Measurements from ENCODE around the gene CCDC51.
"Not testable (repeated sequence)": the region's sequence is repeated elsewhere in the genome, so short reads cannot be mapped to it uniquely, and the experiment has no call there.

The CCDC51 gene

DNA sequence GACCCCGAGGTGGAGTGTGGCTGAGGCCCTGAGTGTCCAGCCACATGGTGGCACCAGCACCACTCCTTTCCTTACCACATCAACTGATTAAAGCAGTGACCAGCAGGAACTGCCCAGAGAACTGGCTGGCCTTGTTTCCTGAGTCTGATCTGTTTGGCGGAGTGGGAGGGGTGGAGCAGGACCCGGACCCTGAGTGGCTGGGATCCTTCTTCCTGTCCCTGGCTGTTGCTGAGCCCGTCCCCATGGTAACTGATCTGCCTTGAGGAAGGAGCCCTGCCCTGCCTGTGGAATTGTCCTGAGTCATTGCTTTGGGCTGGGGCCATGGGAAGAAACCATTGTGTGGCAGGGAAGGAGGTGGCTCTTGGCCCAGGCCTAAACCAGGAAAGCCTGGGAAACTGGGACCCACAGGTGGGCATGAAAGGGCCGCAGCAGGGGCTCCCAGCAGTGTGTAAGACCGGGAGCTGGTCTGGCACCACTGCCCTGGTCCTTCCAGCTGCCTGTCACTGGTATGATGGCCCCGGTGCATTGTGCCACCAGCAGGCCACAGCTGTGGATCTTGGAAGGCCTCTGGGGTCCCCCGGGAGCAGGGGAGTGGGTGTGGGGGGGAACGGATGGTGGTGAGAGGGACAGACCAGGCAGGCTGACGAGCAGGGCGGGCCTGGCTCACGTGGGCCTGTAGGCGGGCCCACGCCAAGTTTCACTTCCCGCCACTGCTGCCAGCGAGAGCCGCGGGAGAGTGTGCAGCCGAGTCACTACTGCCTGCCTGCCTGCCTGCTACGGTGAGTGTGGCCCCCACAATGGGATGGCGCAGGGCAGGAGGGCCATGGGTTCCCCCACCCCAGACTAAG is 25.8 kb upstream of the CCDC51 start:
- DNase-seq (ENCODE audit: low read depth): peak; percentile 64

DNA sequence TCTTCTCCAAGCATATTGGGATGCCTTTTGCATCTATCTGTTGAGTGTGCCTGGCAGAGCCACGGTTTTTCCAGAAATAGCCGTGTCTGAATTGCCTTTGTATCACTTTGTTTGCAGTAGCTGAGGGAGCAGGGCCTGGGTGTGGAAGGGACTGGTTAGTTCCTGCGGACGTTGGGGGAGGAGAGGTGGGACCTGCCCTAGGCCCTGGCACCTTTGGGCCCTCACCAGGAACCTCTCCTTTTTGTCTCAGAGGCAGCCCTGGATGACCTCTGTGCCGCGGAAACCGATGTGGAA is 25.3 kb upstream of the CCDC51 start:
- no peak for DNase-seq (ENCODE audit: low read depth)

DNA sequence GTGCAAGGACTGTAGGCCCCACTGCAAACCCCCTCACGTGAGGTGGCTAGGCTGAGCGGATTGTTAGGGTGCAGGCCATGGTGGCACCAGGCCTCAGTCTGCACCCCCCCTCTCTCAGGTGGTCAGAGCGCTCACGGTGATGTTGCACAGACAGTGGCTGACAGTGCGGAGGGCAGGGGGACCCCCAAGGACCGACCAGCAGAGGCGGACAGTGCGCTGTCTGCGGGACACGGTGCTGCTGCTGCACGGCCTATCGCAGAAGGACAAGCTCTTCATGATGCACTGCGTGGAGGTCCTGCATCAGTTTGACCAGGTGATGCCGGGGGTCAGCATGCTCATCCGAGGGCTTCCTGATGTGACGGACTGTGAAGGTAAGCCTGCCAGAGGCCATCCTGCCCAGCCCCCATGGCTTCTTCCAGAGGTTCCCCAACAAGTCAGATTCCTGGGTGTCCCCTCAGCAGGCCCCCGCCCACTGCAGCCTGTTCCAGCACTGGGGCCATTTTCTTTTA is 24.8 kb upstream of the CCDC51 start:
- no peak for DNase-seq (ENCODE audit: low read depth)

DNA sequence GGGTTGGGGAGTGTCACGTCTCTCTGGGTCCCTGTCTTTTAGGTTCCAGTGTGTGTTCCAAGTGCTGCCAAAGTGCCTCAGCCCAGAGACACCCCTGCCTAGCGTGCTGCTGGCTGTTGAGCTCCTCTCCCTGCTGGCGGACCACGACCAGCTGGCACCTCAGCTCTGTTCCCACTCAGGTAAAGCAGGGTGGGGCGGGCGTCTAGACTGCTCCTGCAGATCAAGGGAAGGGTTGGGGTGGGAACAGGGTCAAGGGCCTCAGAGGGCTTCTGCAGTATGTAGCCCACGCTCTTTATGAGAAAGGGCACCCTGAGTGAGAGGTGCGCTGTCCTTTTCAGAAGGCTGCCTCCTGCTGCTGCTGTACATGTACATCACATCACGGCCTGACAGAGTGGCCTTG is 23.8 kb upstream of the CCDC51 start:
- DNase-seq (ENCODE audit: low read depth): no peak

DNA sequence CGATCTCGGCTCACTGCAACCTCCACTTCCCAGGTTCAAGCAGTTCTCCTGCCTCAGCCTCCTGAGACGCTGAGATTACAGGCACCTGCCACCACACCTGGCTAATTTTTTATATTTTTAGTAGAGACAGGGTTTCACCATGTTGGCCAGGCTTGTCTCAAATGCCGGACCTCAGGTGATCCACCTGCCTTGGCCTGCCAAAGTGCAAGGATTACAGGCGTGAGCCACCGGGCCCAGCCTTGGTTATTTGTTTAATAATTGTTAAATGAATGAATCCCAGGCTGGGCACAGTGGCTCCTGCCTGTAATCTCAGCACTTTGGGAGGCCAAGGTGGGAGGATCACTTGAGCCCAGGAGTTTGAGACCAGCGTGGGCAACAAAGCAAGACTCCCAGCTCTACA is 21.8 kb upstream of the CCDC51 start:
- not testable (repeated sequence) for DNase-seq (ENCODE audit: low read depth)

DNA sequence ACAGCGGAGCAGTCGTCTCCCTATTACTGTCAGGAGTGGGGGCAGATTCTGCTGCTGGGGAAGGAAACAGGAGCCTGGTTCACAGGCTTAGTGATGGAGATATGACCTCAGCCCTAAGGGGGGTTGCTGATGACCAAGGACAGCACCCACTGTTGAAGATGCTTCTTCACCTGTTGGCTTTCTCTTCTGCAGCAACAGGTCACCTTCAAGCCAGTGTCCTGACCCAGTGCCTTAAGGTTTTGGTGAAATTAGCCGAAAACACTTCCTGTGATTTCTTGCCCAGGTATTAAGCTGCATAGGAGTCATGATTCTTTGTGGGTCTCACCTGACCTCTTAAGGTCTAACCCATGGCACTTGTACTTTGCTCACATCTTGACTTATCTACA is 20.6 kb upstream of the CCDC51 start:
- DNase-seq (ENCODE audit: low read depth): no peak

DNA sequence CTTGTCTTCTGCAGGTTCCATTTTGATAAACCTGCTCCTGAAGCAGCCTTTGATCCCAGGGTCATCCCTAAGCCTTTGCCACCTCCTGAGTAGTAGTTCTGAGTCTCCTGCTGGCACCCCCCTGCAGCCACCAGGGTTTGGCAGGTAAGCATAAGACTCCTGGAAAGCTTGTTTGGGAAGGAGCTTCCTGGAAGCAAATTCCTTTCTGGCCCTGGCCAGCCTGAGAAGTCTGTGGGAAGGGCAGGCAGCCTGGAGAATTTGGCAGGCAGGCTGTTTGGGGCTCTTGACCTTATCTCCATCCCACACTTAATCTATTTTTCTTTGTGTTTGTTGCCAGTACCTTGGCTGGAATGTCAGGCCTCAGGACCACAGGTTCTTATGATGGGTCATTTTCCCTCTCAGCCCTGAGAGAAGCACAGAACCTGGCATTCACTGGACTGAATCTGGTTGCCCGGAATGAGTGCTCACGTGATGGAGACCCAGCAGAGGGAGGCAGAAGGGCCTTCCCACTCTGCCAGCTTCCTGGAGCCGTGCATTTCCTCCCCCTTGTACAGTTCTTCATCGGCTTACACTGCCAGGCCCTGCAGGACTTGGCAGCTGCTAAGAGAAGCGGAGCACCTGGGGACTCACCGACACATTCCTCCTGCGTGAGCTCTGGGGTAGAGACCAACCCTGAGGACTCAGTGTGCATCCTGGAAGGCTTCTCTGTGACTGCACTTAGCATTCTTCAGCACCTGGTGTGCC is 20.0 kb upstream of the CCDC51 start:
- no peak for DNase-seq (ENCODE audit: low read depth)

DNA sequence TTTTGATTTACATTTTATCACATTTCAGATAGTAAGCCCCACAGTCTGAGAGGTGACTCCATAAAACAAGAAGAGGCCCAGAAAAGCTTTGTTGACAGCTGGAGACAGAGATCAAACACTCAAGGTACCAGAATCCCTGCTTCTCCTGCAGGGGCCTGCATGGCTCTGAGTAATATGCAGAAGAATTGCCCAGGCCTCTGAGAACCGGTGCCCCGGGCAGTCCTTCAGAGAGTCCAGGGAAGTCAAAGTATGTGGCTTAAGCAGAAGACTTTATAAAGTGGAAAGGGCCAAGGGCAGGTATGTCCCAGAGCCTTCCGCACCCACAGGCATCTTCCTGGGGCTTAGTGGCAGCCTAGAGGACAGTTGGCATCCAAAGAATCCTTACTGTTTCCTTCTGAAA is 19.4 kb upstream of the CCDC51 start:
- no peak for DNase-seq (ENCODE audit: low read depth)

DNA sequence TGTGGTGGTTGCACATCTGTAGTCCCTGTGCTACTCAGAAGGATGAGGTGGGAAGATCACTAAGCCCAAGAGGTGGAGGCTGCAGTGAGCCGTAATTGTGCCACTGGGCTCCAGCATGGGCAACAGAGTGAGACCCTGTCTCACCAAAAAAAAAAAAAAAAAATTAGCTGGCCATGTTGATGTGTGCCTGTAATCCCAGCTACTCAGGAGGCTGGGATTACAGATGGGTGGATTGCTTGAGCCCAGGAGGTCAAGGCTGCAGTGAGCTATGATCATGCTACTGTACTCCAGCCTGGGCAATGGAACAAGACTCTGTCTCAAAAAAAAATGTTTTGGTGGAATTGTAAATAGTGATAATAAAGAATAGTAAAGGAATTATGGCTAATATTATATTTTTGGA is 16.5 kb upstream of the CCDC51 start:
- DNase-seq (ENCODE audit: low read depth): no peak

DNA sequence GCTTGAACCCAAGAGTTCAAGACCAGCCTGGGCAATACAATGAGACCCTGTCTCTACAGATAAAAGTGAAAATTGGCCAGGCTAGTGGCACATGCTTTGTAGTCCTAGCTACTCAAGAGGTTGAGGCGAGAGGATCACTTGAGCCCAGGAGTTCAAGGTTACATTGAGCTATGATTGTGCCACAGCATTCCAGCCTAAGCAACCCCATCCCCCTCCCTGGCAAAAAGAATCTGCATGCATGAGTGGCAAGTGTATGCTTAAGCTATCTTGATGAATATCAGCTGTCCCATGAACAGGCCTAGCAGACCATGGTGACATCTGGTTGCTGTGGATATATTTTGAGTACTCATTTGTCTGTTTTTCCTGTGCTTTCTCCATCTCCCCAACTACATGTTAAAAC is 11.4 kb upstream of the CCDC51 start:
- no peak for DNase-seq (ENCODE audit: low read depth)

DNA sequence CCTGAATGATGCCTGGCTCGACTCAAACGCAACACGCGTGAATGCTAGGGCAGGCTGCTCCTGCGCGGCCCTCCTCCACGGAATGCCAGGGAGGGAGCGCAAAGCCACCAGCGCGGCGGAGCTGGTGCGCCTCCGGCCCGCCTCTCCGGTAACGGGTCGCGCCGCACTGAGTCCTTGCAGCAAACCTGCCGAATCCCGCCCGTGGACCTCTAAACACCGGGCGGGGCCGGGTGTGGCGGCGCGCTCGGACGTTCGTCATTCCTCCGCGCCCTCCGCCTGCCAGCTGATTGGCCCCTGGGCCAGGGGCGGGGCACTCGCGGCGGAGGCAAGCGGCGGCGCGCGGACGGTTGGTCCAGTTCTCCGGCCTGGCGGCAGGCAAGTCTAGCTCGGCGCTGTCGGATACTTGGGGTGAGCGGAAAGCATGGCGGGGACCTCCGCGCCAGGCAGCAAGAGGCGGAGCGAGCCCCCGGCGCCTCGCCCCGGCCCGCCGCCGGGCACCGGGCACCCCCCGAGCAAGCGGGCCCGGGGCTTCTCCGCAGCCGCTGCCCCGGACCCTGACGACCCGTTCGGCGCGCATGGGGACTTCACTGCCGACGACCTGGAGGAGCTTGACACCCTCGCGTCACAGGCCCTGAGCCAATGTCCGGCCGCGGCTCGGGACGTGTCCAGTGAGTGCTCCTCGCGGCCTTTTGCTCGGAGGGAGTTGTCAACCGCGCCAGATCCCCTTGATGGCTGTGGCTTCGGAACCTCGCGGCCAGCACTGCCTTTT is 6.7 kb upstream of the CCDC51 start, which contains the start of gene ATRIP:
Gene ATRIP, plus strand, starts transcription at position 313 of the 769 bp plus-strand sequence. Its CDS starts 109 bp downstream, at position 422.
- peak; percentile 79 for DNase-seq (ENCODE audit: low read depth)

DNA sequence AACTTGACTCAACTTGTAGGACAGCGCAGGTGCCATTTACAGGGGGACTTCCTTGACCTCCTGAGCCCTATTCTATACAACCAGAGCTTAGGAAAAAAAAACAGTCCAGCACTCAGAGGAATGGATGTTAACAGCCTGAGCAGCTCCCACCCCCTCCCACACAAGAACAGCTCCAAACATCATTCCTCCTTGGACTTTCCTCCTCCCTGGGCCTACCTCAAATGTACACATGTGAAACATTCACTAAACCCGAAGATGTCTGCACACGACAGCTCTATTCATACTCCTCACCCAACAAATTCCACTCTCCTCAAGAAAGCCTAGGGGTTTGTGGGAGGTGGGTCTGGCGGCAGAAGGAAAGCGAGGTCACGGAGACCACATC is 6.1 kb upstream of the CCDC51 start:
- no peak for DNase-seq (ENCODE audit: low read depth)

DNA sequence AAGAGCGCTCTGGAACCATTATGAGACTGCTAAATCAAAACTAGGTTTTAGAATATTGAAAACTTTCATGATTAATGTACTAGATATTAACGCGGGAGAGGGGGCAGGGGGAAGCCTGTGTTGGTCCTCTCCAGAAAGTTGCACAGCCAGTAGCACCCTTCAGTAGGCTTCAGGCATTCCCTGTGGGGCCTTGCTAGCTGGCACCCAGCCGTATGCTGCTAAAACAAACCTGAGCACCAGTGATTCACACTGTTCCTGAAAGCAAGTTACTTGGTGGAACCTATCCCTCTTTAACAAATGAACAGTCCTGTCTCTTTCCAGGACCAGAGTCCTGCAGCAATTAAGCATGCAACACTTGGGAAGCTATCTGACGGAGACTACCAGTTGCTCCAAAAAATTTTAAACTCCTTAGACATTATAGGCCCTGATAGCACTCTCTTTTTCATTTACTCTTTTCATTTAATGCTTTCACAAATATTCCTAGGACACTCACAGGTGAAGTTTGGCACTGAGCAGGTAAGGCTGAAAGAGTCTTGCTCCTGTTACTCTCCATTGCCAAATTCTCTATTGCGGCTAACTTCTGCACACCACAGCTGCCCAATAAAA is 5.5 kb upstream of the CCDC51 start:
- DNase-seq (ENCODE audit: low read depth): no peak

DNA sequence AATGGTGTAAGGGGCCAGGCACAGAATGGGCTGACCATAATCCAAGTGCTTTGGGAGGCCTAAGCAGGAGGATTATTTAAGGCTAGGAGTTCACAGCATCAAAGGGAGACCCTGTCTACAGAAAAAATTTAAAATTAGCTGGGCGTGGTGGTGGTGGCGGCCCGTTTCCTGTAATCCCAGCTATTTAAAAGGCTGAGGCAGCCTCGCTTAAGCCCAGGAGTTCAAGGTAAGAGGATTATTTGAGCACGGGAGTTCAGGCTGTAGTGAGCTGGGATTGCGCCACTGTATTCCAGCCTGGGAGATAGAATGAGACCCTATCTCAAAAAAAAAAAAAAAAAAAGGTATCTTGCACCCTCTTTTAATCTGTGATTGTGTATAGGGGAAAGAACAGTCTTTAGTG is 2.0 kb upstream of the CCDC51 start:
- no peak for DNase-seq (ENCODE audit: low read depth)

DNA sequence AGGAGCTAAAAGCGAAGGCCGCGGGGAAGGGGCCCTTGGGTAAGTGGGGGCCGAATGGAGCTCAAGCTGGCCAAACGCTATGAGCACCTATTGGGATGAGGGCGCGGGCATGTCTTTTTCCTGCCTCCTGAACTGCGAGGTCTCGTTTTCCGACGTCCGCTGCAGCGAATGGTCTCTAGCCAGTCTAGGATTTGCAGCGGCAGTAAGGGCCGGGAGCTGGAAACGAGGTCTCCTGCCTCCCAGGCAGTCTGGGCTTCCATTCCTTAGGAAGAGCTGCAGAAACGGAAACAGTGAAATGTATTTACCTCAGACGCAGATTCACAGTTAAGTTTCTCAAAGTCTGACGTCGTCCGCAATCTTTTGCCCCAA is 655 bp upstream of the CCDC51 start:
- DNase-seq (ENCODE audit: low read depth): no peak

DNA sequence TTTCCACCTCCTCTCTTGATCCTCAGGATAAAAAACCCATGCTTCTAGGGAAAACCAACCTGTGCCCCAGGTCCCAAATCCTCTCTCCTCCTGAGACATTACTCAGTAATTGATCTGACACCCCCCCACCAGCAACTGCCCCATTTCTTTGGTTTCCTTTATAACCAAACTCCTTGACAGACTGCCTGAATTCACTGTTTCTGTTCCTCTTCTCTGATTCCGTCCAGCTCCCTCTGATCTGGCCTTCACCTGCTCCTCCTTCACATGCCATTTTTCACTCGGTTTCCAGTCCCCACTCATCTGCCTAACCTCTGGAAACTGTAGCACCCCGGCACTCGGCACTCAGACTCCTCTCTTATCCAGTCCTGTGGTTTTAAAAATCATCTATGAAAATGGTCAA is 2.1 kb downstream of the CCDC51 start:
- no peak for DNase-seq (ENCODE audit: low read depth)

DNA sequence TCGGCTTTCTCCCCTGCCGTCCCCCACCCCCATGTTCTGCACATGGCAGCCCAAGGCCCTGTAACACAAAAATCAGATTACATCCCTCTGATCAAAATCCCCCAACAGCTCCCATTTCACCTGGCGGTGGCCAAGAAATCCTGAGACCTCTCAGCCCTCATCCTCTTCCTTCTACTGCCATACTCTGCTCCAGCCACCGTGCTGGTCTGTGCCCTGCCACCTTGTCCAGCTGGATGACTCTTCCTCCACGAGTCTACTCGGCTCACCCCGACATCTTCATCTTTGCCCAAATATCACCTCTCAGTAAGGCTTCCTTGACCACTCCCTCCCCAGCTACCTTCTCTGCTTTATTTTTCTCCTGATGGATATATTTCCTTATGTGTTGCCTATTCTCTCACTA is 3.1 kb downstream of the CCDC51 start:
- DNase-seq (ENCODE audit: low read depth): no peak

DNA sequence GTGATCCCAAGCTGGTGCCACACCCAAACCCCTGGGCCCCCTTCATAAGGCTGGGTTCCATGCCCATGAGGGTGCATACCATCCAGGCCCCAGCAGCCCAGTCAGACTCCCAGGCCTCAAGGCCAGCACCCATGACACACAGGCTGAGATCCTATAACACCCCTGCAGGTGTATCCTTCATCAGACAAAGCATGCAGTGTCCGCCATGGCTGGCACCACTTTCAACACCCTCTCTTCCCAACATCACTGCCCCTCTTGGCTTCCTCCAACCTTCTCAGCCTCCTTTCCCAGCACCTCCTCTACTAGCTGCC is 3.5 kb downstream of the CCDC51 start:
- no peak for DNase-seq (ENCODE audit: low read depth)

DNA sequence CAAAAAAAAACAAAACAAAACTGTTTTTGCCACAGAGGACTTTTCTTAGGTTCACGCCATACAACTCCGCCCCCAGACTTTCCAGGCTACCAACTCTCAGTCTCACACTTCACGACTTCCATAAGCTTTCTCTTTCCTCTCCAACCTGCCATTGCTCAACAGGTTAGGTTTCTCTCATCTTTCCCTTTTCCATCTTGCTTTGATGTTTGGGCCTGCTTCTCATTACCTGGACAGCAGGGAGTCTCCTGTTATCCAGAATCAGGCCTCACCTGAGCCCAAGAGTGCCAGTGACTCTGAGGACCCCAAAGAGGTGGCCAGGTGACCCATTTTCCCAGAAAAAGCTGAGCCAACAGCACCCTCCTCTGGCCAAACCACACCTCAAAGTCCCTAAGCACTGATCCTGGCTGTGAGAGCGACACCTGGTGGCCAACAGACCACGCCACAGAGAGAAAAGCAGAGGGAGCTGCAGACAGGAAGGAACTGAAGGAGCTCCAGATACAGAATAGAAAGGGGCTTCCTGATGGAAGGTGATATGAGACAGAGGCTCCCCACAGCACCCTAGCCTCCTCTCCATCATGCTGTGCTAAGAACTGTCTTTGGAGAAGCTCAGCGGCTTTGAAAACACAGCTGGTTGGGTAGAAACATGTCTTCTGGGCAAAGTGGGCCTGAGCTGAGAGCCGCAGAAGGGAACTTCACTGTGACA is 4.0 kb downstream of the CCDC51 start:
- peak; percentile 81 for DNase-seq (ENCODE audit: low read depth)

DNA sequence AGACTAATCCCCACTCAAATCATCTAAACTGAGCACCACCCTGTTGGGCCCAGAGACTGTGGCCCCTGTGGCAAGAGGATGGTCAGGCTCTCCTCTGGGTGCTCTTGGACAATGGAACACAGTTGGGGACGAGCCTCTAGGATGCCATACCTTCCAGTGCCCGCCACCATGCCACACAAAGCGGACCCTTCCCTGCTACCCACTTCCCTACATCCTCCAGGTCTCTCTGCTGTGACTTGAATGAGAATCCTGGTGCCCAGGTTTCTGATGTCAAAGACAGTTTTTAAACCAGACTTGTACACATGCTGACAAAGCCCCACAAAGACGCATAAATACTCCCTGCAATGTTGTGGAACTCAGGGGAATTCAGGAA is 4.7 kb downstream of the CCDC51 start:
- DNase-seq (ENCODE audit: low read depth): no peak

DNA sequence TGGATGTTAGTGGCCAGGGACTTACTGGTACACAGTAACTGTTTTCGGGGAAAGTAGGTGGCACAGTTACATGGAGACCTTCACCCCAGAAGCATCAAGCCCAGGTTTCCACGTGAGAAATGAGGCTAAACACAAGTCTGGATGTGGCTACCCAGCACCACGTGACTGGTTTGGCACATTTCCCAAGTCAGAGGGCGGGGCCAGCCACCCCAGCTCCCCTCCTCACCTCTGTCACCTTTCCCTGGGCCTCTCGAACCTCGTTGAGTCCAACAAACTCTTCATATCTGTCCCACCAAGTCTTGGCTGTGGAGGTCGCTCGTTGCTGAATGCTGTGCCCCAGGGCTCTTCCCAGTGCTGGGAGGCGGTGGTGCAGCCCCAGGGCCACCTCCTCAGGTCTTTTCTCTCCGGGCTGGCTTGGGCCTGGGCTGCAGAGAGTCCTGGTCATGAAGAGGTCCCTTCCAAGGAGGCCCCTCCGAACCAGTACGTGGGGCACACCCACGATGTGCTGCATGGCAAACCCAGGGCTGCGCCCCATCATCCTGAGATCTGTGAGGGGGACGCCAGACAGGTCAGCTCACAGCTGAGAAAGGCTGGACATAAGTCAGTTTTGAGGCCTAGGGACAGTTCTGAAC is 5.2 kb downstream of the CCDC51 start:
- DNase-seq (ENCODE audit: low read depth): no peak
